ENCODE results near the gene TRAK1. TPM values are rescaled to one million over a fixed set of nuclear protein-coding genes. Genes with fewer than 3 reads are reported as not detected.

TRAK1 gene
- total and polyA plus RNA-seq, 10 of the 15 experiments (the other 5 are each of a cell fraction or from before 2014, with no cell fraction given), result 6.6 to 46.2 (median 23.7) TPM

GRCh38 chr3:42066516-42067181 lies 24.5 kb upstream of the TRAK1 start (continued):
- TF ChIP-seq PKNOX1 (IDR thresholded peaks at IDR 0.05) (0 out of 2 replicates have a peak, but pooled peaks have one; percentile 34), ZNF622 (IDR thresholded peaks at IDR 0.05) (no peak), EGR1 (IDR thresholded peaks at IDR 0.05; ENCODE audit: borderline replicate concordance in 1 of 2, low read depth in 2 of 2, low read length in 2 of 2) (no peak), CREM (IDR thresholded peaks at IDR 0.05; ENCODE audit: low read depth) (no peak), NFYB (IDR thresholded peaks at IDR 0.05; ENCODE audit: insufficient read depth, low read depth, low read length) (no peak), LARP7 (IDR thresholded peaks at IDR 0.05) (no peak), ZBTB11 (CRISPR knock-in tag; IDR thresholded peaks at IDR 0.05) (no peak), ZZZ3 (IDR thresholded peaks at IDR 0.05; ENCODE audit: control insufficient read depth, insufficient read length, low read depth) (no peak), TAF1 (IDR thresholded peaks at IDR 0.05; ENCODE audit: borderline replicate concordance, low read depth, low read length) (no peak), ETV6 (conservative IDR thresholded peaks at IDR 0.05 in 1 of 2, IDR thresholded peaks at IDR 0.05 in 1 of 2; ENCODE audit: borderline replicate concordance in 1 of 2, low read depth in 1 of 2) (0 out of 4 replicates have a peak, but pooled peaks of 1 of the 2 experiments have one; percentile 15), MLLT1 (IDR thresholded peaks at IDR 0.05) (no peak), ZBTB33 (IDR thresholded peaks at IDR 0.05) (no peak), ZBTB40 (IDR thresholded peaks at IDR 0.05; ENCODE audit: borderline replicate concordance) (no peak), ATF2 (IDR thresholded peaks at IDR 0.05; ENCODE audit: low read length) (no peak), ZNF24 (IDR thresholded peaks at IDR 0.05) (no peak)

Measured in GM12878 (cell line).